ENCODE results near the gene PPP1R1B.

PPP1R1B gene

DNA sequence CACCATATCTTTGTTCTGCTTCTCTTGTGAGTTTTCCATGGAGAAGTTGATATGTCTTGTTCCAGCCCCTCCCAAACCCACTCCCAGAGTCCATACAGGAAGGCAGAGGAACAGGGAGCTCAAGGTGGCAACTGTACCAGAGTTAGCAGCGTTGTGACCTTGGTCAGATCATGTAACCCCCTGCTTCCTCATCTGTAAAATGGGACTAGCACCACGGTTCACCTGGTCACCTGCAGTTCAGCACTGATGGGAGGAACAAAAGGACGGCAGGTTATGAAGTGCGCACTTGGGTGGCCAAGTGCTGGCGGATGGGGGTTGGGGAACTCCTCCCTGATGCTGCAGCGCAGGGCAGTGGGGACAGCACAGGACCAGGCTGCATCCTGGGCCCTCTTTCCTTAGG lies 11.3 kb upstream of the PPP1R1B start:
- no peak for DNase-seq (ENCODE audit: low read depth in 2 of 2)

DNA sequence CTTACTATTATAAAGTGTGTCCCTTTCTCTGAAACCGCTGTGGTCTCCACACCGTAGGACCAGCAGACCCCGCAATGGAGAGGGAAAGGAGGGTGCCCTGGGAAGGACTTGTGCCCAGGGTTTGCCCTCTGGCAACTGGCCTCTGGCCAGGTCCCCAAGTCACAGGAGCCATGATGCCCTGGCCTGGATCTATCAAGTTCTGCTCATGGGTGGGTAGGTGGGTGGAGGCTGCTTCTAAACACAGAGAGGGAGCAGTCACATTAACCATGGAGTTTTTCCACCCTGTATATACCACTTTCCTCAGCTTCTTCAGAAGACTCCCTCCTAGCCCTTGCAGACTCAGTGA lies 9.7 kb upstream of the PPP1R1B start:
- DNase-seq (ENCODE audit: low read depth in 2 of 2): no peak

DNA sequence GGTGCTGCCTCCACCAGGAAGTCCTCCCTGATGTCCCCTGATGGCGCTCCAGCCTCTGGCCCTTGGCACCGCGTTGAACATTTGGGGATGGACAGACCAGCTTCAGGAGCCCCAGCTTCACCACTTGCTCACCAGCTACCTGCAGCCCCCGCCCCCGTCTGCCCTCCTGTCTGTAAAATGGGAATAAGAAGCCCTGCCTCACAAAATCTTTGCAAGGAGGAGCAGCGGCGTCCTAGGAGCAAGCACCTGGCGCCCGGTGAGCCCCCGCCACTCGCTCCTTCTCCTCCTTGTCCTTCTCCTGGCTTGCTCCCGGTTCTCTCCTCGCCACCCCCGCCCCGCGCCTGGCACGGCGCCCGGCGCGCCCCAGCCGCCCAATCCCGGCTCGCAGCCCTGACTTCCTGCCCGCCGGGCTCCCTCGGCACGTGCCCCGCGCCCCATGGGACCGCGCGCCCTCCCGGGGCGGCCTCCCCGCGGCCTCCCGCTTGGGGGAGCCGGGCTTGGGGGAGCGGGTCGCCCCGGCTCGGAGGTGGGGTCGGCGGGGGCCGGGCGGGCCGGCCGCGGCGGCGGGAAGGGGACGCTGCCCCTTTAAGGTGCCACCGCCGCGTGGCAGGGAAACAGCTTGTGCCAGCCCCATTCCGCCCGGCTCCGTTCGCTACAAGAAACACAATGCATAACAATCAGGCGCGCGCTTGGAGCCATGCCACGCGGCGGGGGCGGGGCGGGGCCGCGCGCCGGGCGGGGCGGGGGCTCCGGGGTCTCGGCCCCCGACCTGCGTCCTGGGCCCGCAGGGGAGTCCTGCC lies 9.1 kb upstream of the PPP1R1B start:
- DNase-seq (ENCODE audit: low read depth in 2 of 2): no peak

DNA sequence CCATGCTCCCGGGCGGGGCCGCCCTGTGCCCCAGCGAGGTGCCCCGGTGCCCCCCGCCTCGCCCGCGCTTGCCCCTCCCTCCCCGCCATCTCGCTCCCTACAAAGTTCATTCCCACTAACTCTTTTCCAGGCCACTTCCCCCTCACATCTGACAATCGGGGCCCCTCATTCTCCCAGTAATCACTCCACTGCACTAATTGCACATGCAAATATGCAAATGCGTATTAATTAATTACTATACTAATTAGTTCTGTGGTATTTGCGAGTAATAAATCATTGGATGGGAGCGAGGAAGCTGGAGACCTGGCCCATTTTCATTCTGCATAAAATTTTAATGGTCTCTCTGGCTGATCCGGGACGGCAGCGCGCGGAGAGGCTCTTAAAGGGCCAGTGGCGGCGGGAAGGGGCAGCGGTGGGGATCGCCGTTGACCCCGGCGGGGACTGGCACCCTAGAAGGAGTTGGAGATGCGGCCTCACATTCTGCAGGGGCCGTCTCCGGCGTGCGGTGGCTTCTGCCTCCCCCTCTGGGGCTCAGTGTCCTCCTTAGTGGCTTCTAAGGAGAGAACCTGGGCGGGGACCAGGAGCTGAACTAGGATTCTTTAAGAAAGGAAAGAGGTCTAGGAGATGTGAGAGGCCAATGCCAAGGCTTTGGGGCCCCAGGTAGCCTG lies 8.4 kb upstream of the PPP1R1B start:
- DNase-seq (ENCODE audit: low read depth in 2 of 2): no peak

DNA sequence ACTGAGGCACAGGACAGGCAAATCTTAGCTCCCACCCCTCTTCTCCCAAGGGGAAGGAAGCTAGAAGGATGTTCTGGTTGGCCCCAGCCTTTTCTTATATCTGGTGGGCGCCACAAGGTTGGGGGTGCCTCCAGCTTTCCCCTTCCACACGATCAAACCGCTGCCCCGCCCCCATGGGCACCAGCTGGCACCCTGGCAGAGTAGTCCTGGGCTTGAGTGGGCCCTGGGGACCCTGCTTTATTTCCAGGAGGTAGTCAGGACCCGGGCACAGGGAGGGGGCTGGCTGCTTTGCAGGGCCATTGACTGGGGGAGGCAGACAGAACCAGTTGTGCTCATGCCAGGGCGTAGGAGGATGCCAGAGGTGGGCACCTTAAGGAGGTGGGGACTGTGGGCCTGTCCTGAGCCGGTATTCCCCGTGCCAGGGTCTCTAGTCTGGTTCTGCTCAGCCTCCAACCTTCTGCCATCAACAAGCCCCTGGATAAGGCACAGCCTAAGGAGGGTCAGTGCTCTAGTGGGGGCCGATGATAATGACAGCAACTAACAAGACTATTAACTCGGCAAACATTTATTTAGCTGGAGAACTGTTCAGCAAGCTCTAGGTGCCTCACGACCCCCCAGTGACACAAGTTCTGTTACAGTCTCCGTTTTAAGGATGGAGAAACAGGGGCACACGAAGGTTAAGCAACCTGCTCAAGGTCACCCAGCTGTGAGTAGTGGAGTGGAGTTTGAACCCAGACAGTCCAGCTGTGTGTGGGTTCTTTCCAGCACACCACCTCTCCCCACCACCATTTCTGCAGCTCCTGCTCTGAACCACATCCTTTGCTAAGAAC lies 7.6 kb upstream of the PPP1R1B start:
- no peak for DNase-seq (ENCODE audit: low read depth in 2 of 2)

DNA sequence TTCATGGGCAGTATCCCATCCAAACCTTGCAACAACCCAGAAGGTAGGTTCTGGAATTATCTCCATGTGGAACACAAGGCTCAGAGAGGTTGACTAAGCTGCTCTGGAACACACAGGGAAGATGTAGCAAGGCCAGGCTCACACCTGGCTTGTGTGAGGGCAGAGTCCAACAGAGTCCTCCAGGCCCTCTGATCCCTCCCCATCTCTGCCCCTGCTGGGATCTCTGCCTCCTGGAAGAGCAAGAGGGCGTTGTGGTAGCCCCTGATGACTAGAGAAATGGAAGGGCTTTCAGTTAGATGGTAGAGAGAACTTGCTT lies 7.0 kb upstream of the PPP1R1B start:
- DNase-seq (ENCODE audit: low read depth in 2 of 2): no peak

DNA sequence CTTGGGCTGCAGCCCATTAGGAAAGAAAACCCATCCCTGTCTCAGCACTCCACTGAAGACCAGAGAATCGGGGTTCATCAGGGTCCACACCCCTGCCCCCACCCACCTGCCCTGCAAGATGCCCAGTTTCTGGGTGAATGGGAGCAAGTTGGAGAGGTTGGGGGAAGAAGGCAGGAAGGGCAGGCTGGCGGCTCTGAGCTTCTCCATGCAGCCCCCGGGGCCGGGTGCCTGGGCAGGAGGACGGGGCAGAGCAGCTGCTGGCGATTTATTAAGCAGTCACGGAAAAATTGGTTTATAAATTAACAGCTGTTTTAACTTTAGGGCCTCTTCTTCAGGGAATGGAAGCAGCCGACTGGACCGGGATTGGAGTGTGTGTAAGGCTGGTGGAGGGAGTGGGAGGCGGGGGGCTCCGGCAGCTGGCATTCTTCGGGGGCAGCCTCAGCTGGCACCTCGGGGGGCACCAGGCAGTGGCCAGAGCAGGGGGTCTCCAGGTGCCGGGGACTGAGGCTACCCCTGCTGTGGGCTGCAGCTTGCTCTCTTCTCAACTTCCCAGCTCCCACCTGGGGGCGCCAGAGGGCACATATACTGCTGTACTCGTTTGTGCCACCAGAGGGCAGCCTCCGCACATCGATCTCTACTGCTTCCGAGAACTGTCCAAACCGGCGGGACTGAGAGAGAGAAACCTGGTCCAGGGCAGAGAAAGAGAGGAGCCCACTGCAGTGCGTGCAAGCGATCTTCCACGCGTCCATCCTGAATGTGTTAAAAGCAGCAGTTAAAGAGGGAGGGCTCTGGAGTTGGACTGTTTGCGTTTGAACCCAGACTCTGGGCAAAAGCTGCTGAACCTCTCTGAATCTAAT lies 5.0 kb upstream of the PPP1R1B start:
- peak; percentile 71 to 75 for DNase-seq (ENCODE audit: low read depth in 2 of 2)

DNA sequence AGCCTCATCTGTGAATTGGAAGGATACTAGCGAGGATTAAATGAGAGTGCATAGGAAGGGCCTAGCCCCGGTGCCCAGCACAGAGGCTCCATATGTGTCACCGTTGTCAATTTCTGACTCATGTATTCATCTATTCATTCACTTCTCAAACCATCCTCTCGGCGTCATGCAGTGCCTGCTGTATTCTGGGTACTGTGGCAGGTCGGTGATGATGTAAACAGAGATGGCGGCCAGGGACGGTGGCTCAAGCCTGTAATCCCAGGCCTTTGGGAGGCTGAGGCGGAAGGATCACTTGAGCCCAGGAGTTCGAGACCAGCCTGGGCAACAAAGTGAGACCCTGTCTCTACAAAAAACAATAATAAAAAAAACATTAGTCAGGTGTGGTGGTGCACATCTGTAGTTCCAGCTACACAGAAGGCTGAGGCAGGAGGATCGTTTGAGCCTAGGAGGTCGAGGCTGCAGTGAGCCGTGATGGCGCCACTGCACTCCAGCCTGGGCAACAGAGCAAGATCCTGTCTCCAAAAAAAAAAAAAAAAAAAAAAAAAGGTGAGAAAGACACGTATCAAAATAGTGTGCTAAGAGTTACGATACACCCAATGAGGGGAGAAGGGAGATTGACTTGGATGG lies 4.3 kb upstream of the PPP1R1B start:
- peak in 1 of 2 donors; percentile 32 for DNase-seq (ENCODE audit: low read depth in 2 of 2)

DNA sequence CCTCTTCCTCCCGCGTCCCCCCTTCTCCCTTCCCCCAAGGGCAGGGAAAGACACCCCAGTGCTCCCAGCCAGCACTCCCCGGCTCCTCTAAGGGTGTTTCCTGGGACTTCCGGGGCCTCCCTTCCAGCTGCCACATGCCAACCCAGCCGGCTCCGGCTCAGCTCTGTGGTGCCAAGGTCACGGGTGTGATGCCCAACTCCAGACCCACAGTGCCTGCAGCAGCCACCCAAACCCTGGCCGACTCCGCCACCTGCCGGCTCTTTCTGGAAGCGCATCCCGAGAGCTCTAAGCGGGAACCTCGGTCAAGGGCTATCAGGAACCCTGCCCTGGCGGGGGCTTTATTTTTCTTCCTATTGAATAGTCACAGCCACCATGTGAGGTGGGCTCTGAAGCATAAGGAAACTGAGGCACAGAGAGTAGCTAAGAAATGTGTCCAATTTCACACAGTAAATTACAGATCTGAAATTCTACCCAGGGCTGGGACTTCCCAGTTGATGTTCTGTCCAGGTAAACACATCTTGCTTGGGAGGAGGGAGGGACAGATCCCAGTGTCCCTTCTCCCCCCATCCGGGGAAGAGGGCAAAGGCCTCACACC lies 3.3 kb upstream of the PPP1R1B start:
- DNase-seq (ENCODE audit: low read depth in 2 of 2): peak; percentile 67 to 77

DNA sequence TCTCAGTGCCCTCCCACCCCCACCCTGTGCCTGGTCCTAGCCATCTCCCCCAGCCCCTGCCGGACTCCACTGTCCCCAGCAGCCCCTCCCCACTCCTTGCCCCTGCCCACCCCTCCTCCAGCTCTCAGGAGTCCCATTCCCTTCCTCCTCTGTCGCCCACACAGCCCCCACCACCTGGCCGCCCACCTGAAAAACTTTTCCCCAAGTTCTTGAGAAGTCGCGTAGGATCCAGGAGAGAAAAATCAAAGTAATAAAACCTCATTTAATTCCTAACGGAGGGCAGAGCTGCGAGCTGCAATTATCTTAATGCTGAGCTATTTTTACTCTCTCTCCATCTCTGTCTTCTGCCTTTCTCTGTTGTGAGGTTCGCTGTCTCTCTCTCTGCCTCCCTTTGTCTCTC lies 2.4 kb upstream of the PPP1R1B start:
- no peak for DNase-seq (ENCODE audit: low read depth in 2 of 2)

DNA sequence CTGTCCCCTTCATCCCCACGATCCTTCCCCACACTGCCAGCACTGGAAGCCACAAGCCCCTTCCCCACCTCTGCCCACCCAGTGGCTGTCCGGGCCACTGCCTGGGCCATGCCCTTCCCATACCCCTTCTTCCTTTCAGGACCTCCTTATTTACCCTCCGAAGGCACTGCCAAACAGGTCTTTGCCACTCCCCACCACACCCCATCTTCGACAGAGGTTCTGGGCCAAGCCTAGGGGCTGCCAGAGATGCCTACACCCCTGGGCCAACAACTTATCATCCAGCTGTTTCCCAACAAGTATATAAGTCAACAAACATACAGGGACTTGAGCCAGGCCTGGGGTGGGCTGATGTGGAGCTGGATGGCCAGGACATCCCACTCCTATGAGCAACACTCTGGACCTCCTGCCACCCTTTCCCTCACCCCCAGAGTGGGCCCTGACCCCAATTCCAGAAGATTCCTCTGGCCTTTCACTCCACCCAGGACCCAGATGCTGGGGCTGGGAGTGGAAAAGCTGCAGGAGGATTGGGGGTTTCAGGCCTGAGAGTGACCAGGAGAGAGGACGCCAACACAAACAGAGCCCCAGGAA lies 1.5 kb upstream of the PPP1R1B start:
- DNase-seq (ENCODE audit: low read depth in 2 of 2): no peak

DNA sequence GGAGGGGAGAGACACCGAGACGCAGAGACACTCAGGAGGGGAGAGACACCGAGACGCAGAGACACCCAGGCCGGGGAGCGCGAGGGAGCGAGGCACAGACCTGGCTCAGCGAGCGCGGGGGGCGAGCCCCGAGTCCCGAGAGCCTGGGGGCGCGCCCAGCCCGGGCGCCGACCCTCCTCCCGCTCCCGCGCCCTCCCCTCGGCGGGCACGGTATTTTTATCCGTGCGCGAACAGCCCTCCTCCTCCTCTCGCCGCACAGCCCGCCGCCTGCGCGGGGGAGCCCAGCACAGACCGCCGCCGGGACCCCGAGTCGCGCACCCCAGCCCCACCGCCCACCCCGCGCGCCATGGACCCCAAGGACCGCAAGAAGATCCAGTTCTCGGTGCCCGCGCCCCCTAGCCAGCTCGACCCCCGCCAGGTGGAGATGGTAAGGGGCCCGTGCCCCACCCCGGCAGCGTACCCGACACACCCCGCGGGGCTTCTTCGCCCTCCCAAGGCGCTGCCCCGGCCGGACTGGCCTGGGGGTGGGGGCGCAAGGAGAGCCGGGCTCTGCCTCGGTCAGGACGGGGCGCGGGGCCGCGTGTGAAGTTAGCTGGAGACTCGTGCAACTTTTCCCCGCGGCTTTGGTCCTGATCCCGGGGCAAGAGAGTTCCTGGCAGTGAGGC lies 427 bp downstream of the PPP1R1B start:
- DNase-seq (ENCODE audit: low read depth in 2 of 2): no peak

DNA sequence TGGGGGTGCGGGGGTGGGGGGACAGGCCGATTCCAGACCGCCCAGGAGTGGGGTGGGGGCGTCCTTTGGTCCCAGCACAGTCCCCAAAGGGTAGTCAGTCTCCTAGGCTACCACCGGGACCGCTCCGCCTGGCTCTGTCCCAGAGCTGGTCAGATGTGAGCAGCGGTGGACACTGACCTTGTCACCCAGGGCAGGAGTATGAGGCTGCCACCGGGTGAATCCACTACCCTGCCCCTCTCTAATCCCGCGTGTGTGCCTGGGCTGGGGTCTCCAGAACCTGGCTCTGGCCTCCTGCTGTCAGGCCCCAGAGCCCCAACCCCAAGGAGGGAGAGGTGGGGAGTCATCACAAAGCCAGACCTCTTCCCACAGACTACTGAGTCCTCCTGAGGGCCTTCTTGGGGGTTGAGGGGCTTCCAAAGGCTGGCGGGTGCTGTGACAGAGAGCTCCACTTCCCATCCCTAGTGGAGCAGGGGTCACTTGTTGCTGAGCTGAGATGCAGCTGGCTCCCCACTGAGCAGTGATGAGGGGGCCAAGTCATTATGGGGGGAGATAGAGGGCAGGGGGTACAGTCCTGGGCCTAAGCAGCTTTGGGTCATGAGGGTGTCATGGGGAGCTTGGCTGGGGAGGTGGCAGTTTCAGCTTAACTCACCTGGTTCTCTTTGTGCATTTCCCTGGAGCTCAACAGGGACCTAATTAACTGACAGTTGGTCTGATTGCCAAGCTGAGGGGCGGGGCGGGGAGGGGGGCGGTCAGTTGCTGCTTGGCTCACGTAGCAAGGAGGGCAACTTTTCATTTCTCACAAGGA lies 1.2 kb downstream of the PPP1R1B start:
- no peak for DNase-seq (ENCODE audit: low read depth in 2 of 2)

DNA sequence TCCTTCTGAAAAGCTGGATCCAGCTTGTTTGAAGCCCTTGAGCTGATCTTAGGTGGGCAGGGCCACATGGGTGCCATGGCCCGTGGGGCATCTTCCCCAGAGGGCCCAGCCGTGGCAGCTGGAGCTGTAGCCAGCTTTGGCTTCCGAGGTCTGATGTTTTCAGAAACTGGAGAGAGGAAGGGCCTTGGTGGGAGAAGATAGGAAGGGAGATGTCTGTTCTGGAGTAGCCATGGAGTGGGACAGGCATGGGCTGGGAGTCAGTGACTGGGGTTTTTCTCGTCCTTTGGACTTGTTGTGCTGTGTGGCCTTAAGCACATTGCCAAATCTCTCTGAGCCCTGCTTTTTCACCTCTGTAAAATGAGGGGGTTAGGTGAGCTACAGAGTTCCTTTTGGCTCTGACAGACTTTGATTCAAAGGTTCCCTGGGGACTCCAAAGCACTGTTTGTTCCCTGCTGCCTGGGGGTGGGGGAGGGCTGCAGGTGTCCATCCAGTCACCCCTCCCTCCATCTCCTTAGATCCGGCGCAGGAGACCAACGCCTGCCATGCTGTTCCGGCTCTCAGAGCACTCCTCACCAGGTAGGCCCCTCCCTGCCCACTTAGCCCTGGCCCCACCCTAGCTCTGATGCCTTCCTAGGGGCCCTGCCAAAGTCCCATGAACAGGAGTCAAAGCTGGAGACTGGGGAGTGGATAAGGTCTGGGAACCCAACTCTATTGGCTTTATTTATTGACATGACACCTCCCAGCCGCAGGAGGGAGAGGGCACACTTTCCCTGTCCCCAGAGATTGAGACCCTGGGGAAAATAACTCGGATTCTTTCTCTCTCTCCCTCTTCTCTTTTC lies 2.1 kb downstream of the PPP1R1B start:
- no peak for DNase-seq (ENCODE audit: low read depth in 2 of 2)

DNA sequence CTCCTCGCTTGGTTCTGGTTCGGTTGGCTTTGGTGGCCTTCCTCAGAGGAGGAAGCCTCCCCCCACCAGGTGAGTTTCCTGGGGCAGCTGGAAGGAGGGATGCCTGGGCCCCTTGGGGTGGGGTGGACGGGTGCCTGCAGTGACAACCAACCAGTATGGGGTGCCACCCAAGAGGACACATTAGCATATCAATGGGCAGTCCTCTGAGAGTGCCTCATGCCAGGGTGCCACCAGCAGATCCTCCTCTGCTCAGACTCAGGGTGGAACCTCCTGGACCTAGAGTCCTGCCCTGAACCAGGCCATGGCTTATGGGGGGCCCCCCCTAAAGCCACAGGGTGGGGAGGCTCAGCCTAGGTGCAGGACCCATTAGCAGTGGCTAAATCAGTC lies 2.7 kb downstream of the PPP1R1B start:
- DNase-seq (ENCODE audit: low read depth in 2 of 2): no peak

DNA sequence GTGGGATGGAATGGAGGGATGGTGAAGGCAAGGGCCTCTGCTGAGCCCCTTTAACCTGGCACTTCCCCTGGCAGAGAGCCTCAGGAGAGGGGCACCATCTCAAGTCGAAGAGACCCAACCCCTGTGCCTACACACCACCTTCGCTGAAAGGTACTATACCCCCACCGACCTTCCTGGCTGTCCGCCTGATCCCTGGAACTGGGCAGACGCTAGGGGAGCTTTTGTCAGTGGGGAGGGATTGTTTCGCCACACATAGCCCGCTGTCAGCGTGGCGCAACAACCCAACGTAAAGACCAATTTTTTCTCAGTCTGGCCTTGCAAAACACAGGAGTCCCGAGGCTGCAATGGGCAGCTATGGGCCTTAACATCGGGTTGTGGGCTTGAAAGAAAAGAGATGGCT lies 3.1 kb downstream of the PPP1R1B start:
- no peak for DNase-seq (ENCODE audit: low read depth in 2 of 2)

DNA sequence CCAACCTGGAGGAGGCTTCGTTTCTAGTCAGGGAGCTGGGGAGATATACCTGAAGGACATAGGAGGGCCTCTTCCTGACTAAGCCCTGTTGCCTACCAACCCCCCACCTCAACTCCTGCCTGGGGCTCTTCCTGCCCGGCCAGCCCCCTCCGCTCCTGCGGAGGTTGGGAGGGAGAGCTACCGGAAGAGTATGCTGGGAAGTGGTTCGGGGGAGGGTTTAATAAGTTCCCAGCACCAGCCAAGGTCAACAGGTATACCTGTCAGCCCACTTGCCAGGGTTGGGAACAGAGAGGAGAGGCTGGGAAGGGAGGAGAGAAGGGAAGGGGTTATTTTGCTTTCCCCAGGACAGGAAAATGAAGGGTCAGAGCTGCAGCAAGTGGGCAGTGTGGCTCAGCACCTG lies 4.7 kb downstream of the PPP1R1B start:
- no peak for DNase-seq (ENCODE audit: low read depth in 2 of 2)

DNA sequence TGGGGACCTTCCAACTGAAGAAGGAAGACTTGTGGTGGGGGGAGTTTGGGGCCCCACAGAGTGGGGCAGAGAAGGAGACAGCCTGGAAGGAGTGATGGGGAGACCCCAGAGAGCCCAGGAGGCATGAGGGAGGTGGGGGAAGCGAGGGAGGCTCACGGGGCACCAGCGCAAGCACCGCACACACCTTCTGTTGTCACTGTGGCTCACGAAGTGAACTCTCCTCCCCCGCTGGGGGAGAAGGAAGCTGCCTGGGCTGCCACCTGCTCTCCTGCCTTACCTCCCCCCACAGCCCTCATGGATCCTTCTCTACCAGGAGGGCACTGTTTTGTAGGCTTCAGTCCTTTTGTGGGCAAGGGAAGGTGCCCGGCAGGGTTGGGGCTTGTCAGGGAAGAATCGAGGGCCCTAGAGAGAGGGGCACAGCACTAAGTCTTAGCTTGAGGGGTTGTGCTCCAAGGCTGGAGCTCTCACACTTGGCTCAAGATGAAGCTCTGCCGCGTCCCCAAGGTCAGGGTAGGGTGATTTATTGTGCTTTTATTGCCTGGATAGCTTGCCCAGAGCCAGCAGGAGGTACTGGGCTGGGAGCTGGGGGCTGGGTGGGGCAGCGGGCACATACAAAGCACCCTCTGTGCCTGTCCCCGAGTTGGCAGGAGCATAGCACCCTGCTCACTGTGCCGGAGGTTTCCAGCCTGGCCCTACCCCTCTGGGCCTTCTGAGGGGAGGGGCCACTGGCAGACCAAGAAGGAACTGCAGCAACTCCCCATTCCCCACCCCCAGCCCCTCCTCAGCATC lies 5.6 kb downstream of the PPP1R1B start:
- DNase-seq (ENCODE audit: low read depth in 2 of 2): no peak

Data from stimulated activated CD8-positive, alpha-beta memory T cell treated with anti-CD3 and anti-CD28 coated beads, Interleukin-15, amount 100 ng/mL, for 48 hours (primary cell).